Uterus (tissue), 2 donors: ENCODE data around the gene CD300H.
A peak's percentile ranks its signal among the peaks of the same experiment; 100 is the strongest.

Experiments
- POLR2A ChIP-seq, 2 donors: fragments of 450-650 bp; IDR thresholded peaks; one replicate each; pipeline ENCODE4 v1.6.1; 2016; ENCODE audit warnings: antibody characterized with exemption in 2 of 2, mild to moderate bottlenecking in 1 of 2, moderate library complexity in 1 of 2
- TF ChIP-seq, protein P1 (sequence below), 4 experiments: fragments of 200-600 bp in 2 of 4; fragments of 450-650 bp in 2 of 4; sonication (generic) in 2 of 4; IDR thresholded peaks; one replicate each; pipeline ENCODE4 v1.5.1; 2016 to 2019; ENCODE audit warnings: antibody characterized with exemption in 4 of 4, mild to moderate bottlenecking in 2 of 4, moderate library complexity in 1 of 4

DNA sequence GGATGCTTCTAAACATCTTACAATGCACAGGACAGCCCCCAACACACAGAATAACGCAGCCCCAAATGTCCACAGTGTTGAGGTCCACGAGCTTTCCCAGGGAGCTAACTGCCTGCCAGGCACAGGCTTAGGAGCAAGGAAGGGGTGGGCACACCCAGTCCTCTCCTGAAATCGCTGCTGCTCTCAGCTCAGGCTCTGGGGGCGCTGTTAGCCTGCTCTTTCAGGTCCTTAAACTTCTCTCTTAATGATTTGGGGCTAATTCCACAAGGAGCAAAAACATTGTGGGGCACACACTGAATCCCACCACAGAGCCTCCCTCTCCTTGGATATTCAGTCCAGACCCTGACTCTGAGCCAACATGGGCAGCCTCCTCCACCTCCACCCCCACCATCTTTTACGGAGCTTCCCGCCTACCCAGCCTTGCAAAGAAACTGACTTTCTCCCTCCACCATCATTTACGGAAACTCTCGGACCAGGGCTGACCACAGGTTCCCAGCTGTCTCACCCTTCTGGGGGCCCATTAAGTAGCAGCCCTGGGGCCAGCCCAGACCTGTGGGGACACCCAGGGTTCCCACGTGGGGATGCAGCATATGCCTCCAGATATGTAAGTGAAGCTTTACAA, 1.1 kb downstream of the CD300H start:
- TF ChIP-seq, protein P1, sequence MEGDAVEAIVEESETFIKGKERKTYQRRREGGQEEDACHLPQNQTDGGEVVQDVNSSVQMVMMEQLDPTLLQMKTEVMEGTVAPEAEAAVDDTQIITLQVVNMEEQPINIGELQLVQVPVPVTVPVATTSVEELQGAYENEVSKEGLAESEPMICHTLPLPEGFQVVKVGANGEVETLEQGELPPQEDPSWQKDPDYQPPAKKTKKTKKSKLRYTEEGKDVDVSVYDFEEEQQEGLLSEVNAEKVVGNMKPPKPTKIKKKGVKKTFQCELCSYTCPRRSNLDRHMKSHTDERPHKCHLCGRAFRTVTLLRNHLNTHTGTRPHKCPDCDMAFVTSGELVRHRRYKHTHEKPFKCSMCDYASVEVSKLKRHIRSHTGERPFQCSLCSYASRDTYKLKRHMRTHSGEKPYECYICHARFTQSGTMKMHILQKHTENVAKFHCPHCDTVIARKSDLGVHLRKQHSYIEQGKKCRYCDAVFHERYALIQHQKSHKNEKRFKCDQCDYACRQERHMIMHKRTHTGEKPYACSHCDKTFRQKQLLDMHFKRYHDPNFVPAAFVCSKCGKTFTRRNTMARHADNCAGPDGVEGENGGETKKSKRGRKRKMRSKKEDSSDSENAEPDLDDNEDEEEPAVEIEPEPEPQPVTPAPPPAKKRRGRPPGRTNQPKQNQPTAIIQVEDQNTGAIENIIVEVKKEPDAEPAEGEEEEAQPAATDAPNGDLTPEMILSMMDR (IDR thresholded peaks at IDR 0.05) = peak in 1 of 4 experiments; percentile 27
- no peak for TF ChIP-seq POLR2A (IDR thresholded peaks at IDR 0.05)
